GM23338 (cell line): Measurements from ENCODE around the gene DCHS1. TPM values are rescaled to one million over a fixed set of nuclear protein-coding genes. Genes with fewer than 3 reads are reported as not detected.

Source experiments
- ATAC-seq: fragments of 200-7000 bp; cut with Tn5 transposase; 3 replicates; pipeline ENCODE4 v1.9.1; 2020
- DNase-seq: peaks from one replicate; pipeline ENCODE4 v3.0.0-alpha.2; 2015; ENCODE audit warnings: low spot score
- H2AFZ ChIP-seq: fragments of 200-600 bp; sonication (generic); 2 replicates; pipeline ENCODE4 v1.8.0; 2016; ENCODE audit warnings: antibody characterized with exemption, mild to moderate bottlenecking, moderate library complexity
- H3F3A ChIP-seq: fragments of 200-600 bp; sonication (generic); replicated peaks from 2 replicates; pipeline ENCODE4 v1.8.0; 2017; ENCODE audit warnings: antibody characterized with exemption, mixed run types, low read depth
- H3K27ac ChIP-seq: fragments of 200-600 bp; sonication (generic); 2 replicates; pipeline ENCODE4 v1.6.1; 2016; ENCODE audit warnings: low read depth
- H3K27me3 ChIP-seq: fragments of 200-600 bp; sonication (generic); 2 replicates; pipeline ENCODE4 v1.8.0; 2016; ENCODE audit warnings: mild to moderate bottlenecking, mixed run types, moderate library complexity; ENCODE audit not compliant: insufficient read depth
- H3K36me3 ChIP-seq: fragments of 200-600 bp; sonication (generic); 2 replicates; pipeline ENCODE4 v1.8.0; 2016; ENCODE audit warnings: mild to moderate bottlenecking; ENCODE audit not compliant: insufficient read depth
- H3K4me1 ChIP-seq: fragments of 200-600 bp; sonication (generic); 2 replicates; pipeline ENCODE4 v1.8.0; 2016; ENCODE audit warnings: mild to moderate bottlenecking, moderate library complexity; ENCODE audit not compliant: insufficient read depth
- H3K4me2 ChIP-seq: fragments of 200-600 bp; sonication (generic); 2 replicates; pipeline ENCODE4 v1.7.1; 2017; ENCODE audit warnings: mixed run types
- H3K4me3 ChIP-seq: fragments of 200-600 bp; sonication (generic); 2 replicates; pipeline ENCODE4 v1.6.1; 2016; ENCODE audit warnings: mixed run types
- H3K79me2 ChIP-seq: fragments of 200-600 bp; sonication (generic); replicated peaks from 2 replicates; pipeline ENCODE4 v1.8.0; 2017; ENCODE audit warnings: mild to moderate bottlenecking; ENCODE audit not compliant: insufficient read depth
- H3K9me2 ChIP-seq: fragments of 200-600 bp; sonication (generic); 2 replicates; pipeline ENCODE4 v1.8.0; 2017; ENCODE audit not compliant: insufficient read depth
- H4K20me1 ChIP-seq: fragments of 200-600 bp; sonication (generic); replicated peaks from 2 replicates; pipeline ENCODE4 v1.8.0; 2017; ENCODE audit warnings: mild to moderate bottlenecking; ENCODE audit not compliant: insufficient read depth
- H3K27ac Mint-ChIP-seq: 2 replicates; pipeline ENCODE4 v1.8.0; 2020; ENCODE audit warnings: inconsistent platforms, mild to moderate bottlenecking, moderate library complexity, mixed read lengths
- H3K27me3 Mint-ChIP-seq: 3 replicates; pipeline ENCODE4 v1.8.0; 2022; ENCODE audit warnings: low read depth, mild to moderate bottlenecking, moderate library complexity, mixed read lengths, inconsistent platforms; ENCODE audit not compliant: insufficient read depth, poor library complexity
- H3K36me3 Mint-ChIP-seq: 3 replicates; pipeline ENCODE4 v1.8.0; 2021; ENCODE audit warnings: low read depth, mild to moderate bottlenecking, inconsistent platforms, moderate library complexity, mixed read lengths
- H3K4me1 Mint-ChIP-seq: 3 replicates; pipeline ENCODE4 v1.8.0; 2020; ENCODE audit warnings: mild to moderate bottlenecking, inconsistent platforms, mixed read lengths
- H3K4me3 Mint-ChIP-seq: 3 replicates; pipeline ENCODE4 v1.8.0; 2021; ENCODE audit warnings: moderate library complexity, mild to moderate bottlenecking, inconsistent platforms, mixed read lengths
- H3K9me3 Mint-ChIP-seq: 3 replicates; pipeline ENCODE4 v1.8.0; 2020; ENCODE audit warnings: moderate library complexity, mild to moderate bottlenecking, inconsistent platforms, mixed read lengths
- CREB1 ChIP-seq: fragments of 250-450 bp; sonication (Bioruptor Pico); IDR thresholded peaks from 2 replicates; pipeline ENCODE4 v1.5.0; 2020; ENCODE audit warnings: low read depth, mild to moderate bottlenecking, moderate library complexity
- EZH2 ChIP-seq: fragments of 200-600 bp; sonication (generic); IDR thresholded peaks from one replicate; pipeline ENCODE4 v1.8.0; 2017; ENCODE audit warnings: antibody characterized with exemption, mild to moderate bottlenecking, low read depth; ENCODE audit not compliant: unreplicated experiment
- EZH2phosphoT487 ChIP-seq: fragments of 200-600 bp; sonication (generic); IDR thresholded peaks from one replicate; pipeline ENCODE4 v1.8.1; 2018; ENCODE audit warnings: antibody characterized with exemption; ENCODE audit not compliant: unreplicated experiment
- JUNB ChIP-seq: IDR thresholded peaks from one replicate; pipeline ENCODE4 v1.6.1; 2016; ENCODE audit warnings: antibody characterized with exemption; ENCODE audit not compliant: unreplicated experiment
- NANOG ChIP-seq: IDR thresholded peaks from 2 replicates; pipeline ENCODE4 v1.6.1; 2016; ENCODE audit warnings: antibody characterized with exemption, borderline replicate concordance
- POLR2AphosphoS5 ChIP-seq: IDR thresholded peaks from 2 replicates; pipeline ENCODE4 v1.6.1; 2016; ENCODE audit warnings: antibody characterized with exemption, low read depth
- STAT1 ChIP-seq: IDR thresholded peaks from one replicate; pipeline ENCODE4 v1.6.1; 2016; ENCODE audit warnings: antibody characterized with exemption; ENCODE audit not compliant: unreplicated experiment
- ZNF114 ChIP-seq: fragments of 250-450 bp; sonication (Bioruptor Pico); IDR thresholded peaks from 2 replicates; pipeline ENCODE4 v1.5.0; 2020; ENCODE audit warnings: mild to moderate bottlenecking, moderate library complexity
- polyA plus RNA-seq: library from polyadenylated mRNA; unstranded; fragments of >200 nt; fragmentation: Nextera tagmentation; extraction: Ambion mirVana; gene quantifications from 2 replicates; pipeline ENCODE4 v1.2.1, GENCODE V29; 2016
- total RNA-seq: library from RNA; depleted of rRNA; stranded (reverse); fragments of >200 nt; shearing (Covaris generic); gene quantifications from 2 replicates; pipeline ENCODE4 v1.2.3, GENCODE V29; 2014
- TF ChIP-seq, protein P1 (sequence below): fragments of 250-450 bp; sonication (Bioruptor Pico); IDR thresholded peaks from 2 replicates; pipeline ENCODE4 v1.5.0; 2020; ENCODE audit warnings: mild to moderate bottlenecking, moderate library complexity
- TF ChIP-seq, protein P2 (sequence below): IDR thresholded peaks from one replicate; pipeline ENCODE4 v1.6.1; 2018; ENCODE audit warnings: antibody characterized with exemption; ENCODE audit not compliant: unreplicated experiment
- TF ChIP-seq, protein P3 (sequence below): IDR thresholded peaks from 2 replicates; pipeline ENCODE4 v1.6.1; 2016; ENCODE audit warnings: antibody characterized with exemption

Gene DCHS1
- total and polyA plus RNA-seq, 2 experiments from 2014 or later, result 2.3 to 20.7 TPM

DNA sequence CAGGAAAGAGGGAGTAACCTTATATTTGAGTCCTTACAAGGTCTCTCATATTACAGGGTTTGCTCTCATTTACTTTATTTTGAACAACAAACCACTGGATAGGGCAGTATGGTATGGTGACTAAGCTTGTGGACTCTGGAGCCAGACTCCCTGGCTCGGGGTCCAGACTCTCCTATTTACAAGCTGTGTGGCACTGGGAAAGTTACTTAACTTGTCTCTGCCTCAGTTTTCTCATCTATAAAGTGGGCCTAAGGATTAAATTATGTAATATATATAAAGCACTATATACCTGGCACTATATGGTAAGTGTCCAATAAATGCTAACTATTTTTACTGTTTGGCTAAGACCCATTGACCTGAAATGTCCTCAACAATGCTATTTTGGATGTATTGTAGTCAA lies 1.7 kb upstream of the DCHS1 start:
- H3K36me3 Mint-ChIP-seq, result no peaks in the 10 kb centered on the region
- ATAC-seq (no peak), DNase-seq (no peak)
- H3K4me3 Mint-ChIP-seq, result peak overlapping the region; percentile 79; the same call in 2 of the 3 replicates
- peak overlapping the region; percentile 84; the same call in 1 of the 2 replicates for H3K4me3 ChIP-seq
- no peak overlapping the region for H2AFZ ChIP-seq
- H3K4me2 ChIP-seq, result peak overlapping the region; percentile 100
- peaks cover 8% of the 10 kb centered on the region for H3K4me1 ChIP-seq
- H3K27ac ChIP-seq, result no peak overlapping the region
- peaks cover 10% of the 10 kb centered on the region for H3K4me1 Mint-ChIP-seq
- H3K9me3 Mint-ChIP-seq, result no peaks in the 10 kb centered on the region
- H3K27ac Mint-ChIP-seq, result no peak overlapping the region
- no peaks in the 10 kb centered on the region for H3K79me2 ChIP-seq
- H3K36me3 ChIP-seq, result no peaks in the 10 kb centered on the region
- 0 out of 2 replicates have a peak, but pooled peaks cover 5% of the 10 kb centered on the region for H3K9me2 ChIP-seq
- TF ChIP-seq STAT1 (no peak), ZNF114 (CRISPR knock-in tag) (no peak), JUNB (no peak), EZH2phosphoT487 (no peak), POLR2AphosphoS5 (no peak), NANOG (no peak), EZH2 (no peak), CREB1 (CRISPR knock-in tag) (no peak)
- TF ChIP-seq, protein P1, sequence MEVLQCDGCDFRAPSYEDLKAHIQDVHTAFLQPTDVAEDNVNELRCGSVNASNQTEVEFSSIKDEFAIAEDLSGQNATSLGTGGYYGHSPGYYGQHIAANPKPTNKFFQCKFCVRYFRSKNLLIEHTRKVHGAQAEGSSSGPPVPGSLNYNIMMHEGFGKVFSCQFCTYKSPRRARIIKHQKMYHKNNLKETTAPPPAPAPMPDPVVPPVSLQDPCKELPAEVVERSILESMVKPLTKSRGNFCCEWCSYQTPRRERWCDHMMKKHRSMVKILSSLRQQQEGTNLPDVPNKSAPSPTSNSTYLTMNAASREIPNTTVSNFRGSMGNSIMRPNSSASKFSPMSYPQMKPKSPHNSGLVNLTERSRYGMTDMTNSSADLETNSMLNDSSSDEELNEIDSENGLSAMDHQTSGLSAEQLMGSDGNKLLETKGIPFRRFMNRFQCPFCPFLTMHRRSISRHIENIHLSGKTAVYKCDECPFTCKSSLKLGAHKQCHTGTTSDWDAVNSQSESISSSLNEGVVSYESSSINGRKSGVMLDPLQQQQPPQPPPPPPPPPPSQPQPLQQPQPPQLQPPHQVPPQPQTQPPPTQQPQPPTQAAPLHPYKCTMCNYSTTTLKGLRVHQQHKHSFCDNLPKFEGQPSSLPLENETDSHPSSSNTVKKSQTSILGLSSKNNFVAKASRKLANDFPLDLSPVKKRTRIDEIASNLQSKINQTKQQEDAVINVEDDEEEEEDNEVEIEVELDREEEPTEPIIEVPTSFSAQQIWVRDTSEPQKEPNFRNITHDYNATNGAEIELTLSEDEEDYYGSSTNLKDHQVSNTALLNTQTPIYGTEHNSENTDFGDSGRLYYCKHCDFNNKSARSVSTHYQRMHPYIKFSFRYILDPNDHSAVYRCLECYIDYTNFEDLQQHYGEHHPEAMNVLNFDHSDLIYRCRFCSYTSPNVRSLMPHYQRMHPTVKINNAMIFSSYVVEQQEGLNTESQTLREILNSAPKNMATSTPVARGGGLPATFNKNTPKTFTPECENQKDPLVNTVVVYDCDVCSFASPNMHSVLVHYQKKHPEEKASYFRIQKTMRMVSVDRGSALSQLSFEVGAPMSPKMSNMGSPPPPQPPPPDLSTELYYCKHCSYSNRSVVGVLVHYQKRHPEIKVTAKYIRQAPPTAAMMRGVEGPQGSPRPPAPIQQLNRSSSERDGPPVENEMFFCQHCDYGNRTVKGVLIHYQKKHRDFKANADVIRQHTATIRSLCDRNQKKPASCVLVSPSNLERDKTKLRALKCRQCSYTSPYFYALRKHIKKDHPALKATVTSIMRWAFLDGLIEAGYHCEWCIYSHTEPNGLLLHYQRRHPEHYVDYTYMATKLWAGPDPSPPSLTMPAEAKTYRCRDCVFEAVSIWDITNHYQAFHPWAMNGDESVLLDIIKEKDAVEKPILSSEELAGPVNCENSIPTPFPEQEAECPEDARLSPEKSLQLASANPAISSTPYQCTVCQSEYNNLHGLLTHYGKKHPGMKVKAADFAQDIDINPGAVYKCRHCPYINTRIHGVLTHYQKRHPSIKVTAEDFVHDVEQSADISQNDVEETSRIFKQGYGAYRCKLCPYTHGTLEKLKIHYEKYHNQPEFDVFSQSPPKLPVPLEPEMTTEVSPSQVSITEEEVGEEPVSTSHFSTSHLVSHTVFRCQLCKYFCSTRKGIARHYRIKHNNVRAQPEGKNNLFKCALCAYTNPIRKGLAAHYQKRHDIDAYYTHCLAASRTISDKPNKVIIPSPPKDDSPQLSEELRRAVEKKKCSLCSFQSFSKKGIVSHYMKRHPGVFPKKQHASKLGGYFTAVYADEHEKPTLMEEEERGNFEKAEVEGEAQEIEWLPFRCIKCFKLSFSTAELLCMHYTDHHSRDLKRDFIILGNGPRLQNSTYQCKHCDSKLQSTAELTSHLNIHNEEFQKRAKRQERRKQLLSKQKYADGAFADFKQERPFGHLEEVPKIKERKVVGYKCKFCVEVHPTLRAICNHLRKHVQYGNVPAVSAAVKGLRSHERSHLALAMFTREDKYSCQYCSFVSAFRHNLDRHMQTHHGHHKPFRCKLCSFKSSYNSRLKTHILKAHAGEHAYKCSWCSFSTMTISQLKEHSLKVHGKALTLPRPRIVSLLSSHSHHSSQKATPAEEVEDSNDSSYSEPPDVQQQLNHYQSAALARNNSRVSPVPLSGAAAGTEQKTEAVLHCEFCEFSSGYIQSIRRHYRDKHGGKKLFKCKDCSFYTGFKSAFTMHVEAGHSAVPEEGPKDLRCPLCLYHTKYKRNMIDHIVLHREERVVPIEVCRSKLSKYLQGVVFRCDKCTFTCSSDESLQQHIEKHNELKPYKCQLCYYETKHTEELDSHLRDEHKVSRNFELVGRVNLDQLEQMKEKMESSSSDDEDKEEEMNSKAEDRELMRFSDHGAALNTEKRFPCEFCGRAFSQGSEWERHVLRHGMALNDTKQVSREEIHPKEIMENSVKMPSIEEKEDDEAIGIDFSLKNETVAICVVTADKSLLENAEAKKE, result no peak
- TF ChIP-seq, protein P2, sequence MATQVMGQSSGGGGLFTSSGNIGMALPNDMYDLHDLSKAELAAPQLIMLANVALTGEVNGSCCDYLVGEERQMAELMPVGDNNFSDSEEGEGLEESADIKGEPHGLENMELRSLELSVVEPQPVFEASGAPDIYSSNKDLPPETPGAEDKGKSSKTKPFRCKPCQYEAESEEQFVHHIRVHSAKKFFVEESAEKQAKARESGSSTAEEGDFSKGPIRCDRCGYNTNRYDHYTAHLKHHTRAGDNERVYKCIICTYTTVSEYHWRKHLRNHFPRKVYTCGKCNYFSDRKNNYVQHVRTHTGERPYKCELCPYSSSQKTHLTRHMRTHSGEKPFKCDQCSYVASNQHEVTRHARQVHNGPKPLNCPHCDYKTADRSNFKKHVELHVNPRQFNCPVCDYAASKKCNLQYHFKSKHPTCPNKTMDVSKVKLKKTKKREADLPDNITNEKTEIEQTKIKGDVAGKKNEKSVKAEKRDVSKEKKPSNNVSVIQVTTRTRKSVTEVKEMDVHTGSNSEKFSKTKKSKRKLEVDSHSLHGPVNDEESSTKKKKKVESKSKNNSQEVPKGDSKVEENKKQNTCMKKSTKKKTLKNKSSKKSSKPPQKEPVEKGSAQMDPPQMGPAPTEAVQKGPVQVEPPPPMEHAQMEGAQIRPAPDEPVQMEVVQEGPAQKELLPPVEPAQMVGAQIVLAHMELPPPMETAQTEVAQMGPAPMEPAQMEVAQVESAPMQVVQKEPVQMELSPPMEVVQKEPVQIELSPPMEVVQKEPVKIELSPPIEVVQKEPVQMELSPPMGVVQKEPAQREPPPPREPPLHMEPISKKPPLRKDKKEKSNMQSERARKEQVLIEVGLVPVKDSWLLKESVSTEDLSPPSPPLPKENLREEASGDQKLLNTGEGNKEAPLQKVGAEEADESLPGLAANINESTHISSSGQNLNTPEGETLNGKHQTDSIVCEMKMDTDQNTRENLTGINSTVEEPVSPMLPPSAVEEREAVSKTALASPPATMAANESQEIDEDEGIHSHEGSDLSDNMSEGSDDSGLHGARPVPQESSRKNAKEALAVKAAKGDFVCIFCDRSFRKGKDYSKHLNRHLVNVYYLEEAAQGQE, result no peak
- TF ChIP-seq, protein P3, sequence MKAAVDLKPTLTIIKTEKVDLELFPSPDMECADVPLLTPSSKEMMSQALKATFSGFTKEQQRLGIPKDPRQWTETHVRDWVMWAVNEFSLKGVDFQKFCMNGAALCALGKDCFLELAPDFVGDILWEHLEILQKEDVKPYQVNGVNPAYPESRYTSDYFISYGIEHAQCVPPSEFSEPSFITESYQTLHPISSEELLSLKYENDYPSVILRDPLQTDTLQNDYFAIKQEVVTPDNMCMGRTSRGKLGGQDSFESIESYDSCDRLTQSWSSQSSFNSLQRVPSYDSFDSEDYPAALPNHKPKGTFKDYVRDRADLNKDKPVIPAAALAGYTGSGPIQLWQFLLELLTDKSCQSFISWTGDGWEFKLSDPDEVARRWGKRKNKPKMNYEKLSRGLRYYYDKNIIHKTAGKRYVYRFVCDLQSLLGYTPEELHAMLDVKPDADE, result no peak
- H3K27me3 ChIP-seq, result peaks cover 65% of the 10 kb centered on the region
- no peaks in the 10 kb centered on the region; the same call in 1 of the 2 replicates for H4K20me1 ChIP-seq
- H3K27me3 Mint-ChIP-seq, result peaks cover 16% of the 10 kb centered on the region
- H3F3A ChIP-seq, result peaks cover 10% of the 10 kb centered on the region; the same call in 1 of the 2 replicates
